RPMI8226 (cell line): ENCODE measurements around the gene EXOSC3.
"Not testable (repeated sequence)": the region's sequence is repeated elsewhere in the genome, so short reads cannot be mapped to it uniquely, and the experiment has no call there.

Experiments used
- DNase-seq: peaks from one replicate; pipeline ENCODE4 v3.0.0-alpha.2; 2015

Gene EXOSC3

GRCh38 chr9:37775216-37775919 lies 9.5 kb downstream of the EXOSC3 start:
- DNase-seq: no peak

- no peak for DNase-seq
Observed at GRCh38 chr9:37769995-37770394, 14.9 kb downstream of the EXOSC3 start.

- no peak for DNase-seq
Observed at GRCh38 chr9:37769306-37769705, 15.6 kb downstream of the EXOSC3 start.

- DNase-seq: not testable (repeated sequence)
Observed at GRCh38 chr9:37765263-37765662, 19.6 kb downstream of the EXOSC3 start.

- DNase-seq: no peak
Observed at GRCh38 chr9:37761511-37761910, 23.4 kb downstream of the EXOSC3 start.

GRCh38 chr9:37760416-37761161 lies 24.3 kb downstream of the EXOSC3 start:
- DNase-seq: no peak

- DNase-seq: no peak
Observed at GRCh38 chr9:37758747-37759146, 26.1 kb downstream of the EXOSC3 start.

- DNase-seq: peak; percentile 79
Observed at GRCh38 chr9:37753489-37754190, 31.2 kb downstream of the EXOSC3 start, which contains the start of gene TRMT10B. Gene TRMT10B (plus strand): TSS chr9:37753805. CDS start chr9:37761932, 8,127 bp downstream.

GRCh38 chr9:37752642-37753488 lies 32.0 kb downstream of the EXOSC3 start:
- no peak for DNase-seq

- not testable (repeated sequence) for DNase-seq
Observed at GRCh38 chr9:37752112-37752511, 32.8 kb downstream of the EXOSC3 start.

- DNase-seq: not testable (repeated sequence)
Observed at GRCh38 chr9:37751704-37752103, 33.2 kb downstream of the EXOSC3 start.

- no peak for DNase-seq
Observed at GRCh38 chr9:37751186-37751585, 33.7 kb downstream of the EXOSC3 start.

- no peak for DNase-seq
Observed at GRCh38 chr9:37749129-37749528, 35.7 kb downstream of the EXOSC3 start.

- peak; percentile 74 for DNase-seq
Observed at GRCh38 chr9:37747271-37747753, 37.6 kb downstream of the EXOSC3 start.

- no peak for DNase-seq
Observed at GRCh38 chr9:37746448-37747270, 38.2 kb downstream of the EXOSC3 start.

GRCh38 chr9:37745970-37746369 lies 38.9 kb downstream of the EXOSC3 start:
- DNase-seq: peak; percentile 89

- no peak for DNase-seq
Observed at GRCh38 chr9:37740631-37741328, 44.1 kb downstream of the EXOSC3 start.

- no peak for DNase-seq
Observed at GRCh38 chr9:37740128-37740527, 44.7 kb downstream of the EXOSC3 start.

GRCh38 chr9:37739222-37739621 lies 45.6 kb downstream of the EXOSC3 start:
- DNase-seq: no peak

GRCh38 chr9:37732952-37733351 lies 51.9 kb downstream of the EXOSC3 start:
- no peak for DNase-seq
